HepG2 (cell line): ENCODE data around the gene SENP6. TPM values are rescaled to one million over a fixed set of nuclear protein-coding genes. Genes with fewer than 3 reads are reported as not detected.

Experiments used
- HNRNPUL1 ChIP-seq: fragments of 200-400 bp; formaldehyde crosslinking; IDR thresholded peaks from 2 replicates; pipeline ENCODE4 v1.6.1; 2017; ENCODE audit warnings: low read depth, mild to moderate bottlenecking, low read length, moderate library complexity
- JUNB ChIP-seq: sonication (generic); formaldehyde crosslinking; IDR thresholded peaks from 2 replicates; pipeline ENCODE4 v1.8.0; 2022; ENCODE audit warnings: missing genetic modification reagents, mild to moderate bottlenecking, borderline replicate concordance
- KLF6 ChIP-seq: IDR thresholded peaks from 2 replicates; pipeline ENCODE4 v1.8.0; 2016; ENCODE audit warnings: missing biosample characterization, missing genetic modification reagents
- MTF2 ChIP-seq: sonication (generic); formaldehyde crosslinking; IDR thresholded peaks from 2 replicates; pipeline ENCODE4 v1.5.0; 2020; ENCODE audit warnings: missing genetic modification reagents, borderline replicate concordance
- MZF1 ChIP-seq: sonication (generic); formaldehyde crosslinking; IDR thresholded peaks from 2 replicates; pipeline ENCODE4 v1.8.1; 2023; ENCODE audit warnings: mild to moderate bottlenecking, missing genetic modification reagents, borderline replicate concordance
- NR1H2 ChIP-seq: sonication (generic); formaldehyde crosslinking; IDR thresholded peaks from 2 replicates; pipeline ENCODE4 v1.8.1; 2022; ENCODE audit warnings: low read depth, missing genetic modification reagents, borderline replicate concordance
- PHF20 ChIP-seq: sonication (generic); formaldehyde crosslinking; IDR thresholded peaks from 2 replicates; pipeline ENCODE4 v1.5.0; 2020; ENCODE audit warnings: mild to moderate bottlenecking, missing genetic modification reagents
- POLR2AphosphoS5 ChIP-seq: IDR thresholded peaks from 2 replicates; pipeline ENCODE4 v1.6.1; 2012; ENCODE audit warnings: low read depth, low read length
- SIX4 ChIP-seq: sonication (generic); formaldehyde crosslinking; IDR thresholded peaks from 2 replicates; pipeline ENCODE4 v1.4.0; 2020; ENCODE audit warnings: missing genetic modification reagents
- ZMYM4 ChIP-seq: sonication (generic); formaldehyde crosslinking; IDR thresholded peaks from 2 replicates; pipeline ENCODE4 v1.8.1; 2023; ENCODE audit warnings: mild to moderate bottlenecking, missing genetic modification reagents
- ZNF496 ChIP-seq: sonication (generic); formaldehyde crosslinking; IDR thresholded peaks from 2 replicates; pipeline ENCODE4 v1.8.1; 2023; ENCODE audit warnings: mild to moderate bottlenecking, moderate library complexity, missing genetic modification reagents; ENCODE audit not compliant: insufficient replicate concordance
- ZNF577 ChIP-seq: sonication (generic); formaldehyde crosslinking; IDR thresholded peaks from 2 replicates; pipeline ENCODE4 v1.4.0; 2020; ENCODE audit warnings: mild to moderate bottlenecking, low read depth, missing genetic modification reagents, borderline replicate concordance
- ZNF83 ChIP-seq: sonication (generic); formaldehyde crosslinking; IDR thresholded peaks from 2 replicates; pipeline ENCODE4 v1.4.0; 2020; ENCODE audit warnings: missing genetic modification reagents, mild to moderate bottlenecking, borderline replicate concordance
- ZSCAN21 ChIP-seq: sonication (generic); formaldehyde crosslinking; IDR thresholded peaks from 2 replicates; pipeline ENCODE4 v1.8.0; 2022; ENCODE audit warnings: mild to moderate bottlenecking, missing genetic modification reagents, moderate library complexity, borderline replicate concordance
- polyA plus RNA-seq, 8 experiments: library from polyadenylated mRNA; depleted of rRNA in 3 of 8; stranded (reverse) in 7 of 8; unstranded in 1 of 8; fragments of >200 nt; fragmentation: Illumina TruSeq in 4 of 8; extraction: Trizol in 4 of 8; gene quantifications; 2 replicates each; pipeline versions ENCODE4 v1.2.1 to v1.2.3, GENCODE V29; 2011 to 2016; ENCODE audit warnings: low read depth in 4 of 8, missing spikeins in 1 of 8, mixed read lengths in 1 of 8; ENCODE audit not compliant: insufficient read depth in 1 of 8
- total RNA-seq, 5 experiments: library from RNA; depleted of rRNA; stranded (reverse); fragments of >200 nt; fragmentation: Illumina TruSeq; extraction: Trizol; gene quantifications; 2 replicates each; pipeline ENCODE4 v1.2.3, GENCODE V29; 2016; ENCODE audit warnings: low read depth in 1 of 5
- TF ChIP-seq, protein P1 (sequence below): sonication (generic); formaldehyde crosslinking; IDR thresholded peaks from 2 replicates; pipeline ENCODE4 v1.5.0; 2020; ENCODE audit warnings: mild to moderate bottlenecking, missing genetic modification reagents
- TF ChIP-seq, protein P2 (sequence below): sonication (generic); formaldehyde crosslinking; IDR thresholded peaks from 2 replicates; pipeline ENCODE4 v1.4.0; 2020; ENCODE audit warnings: missing genetic modification reagents, borderline replicate concordance
- TF ChIP-seq, protein P3 (sequence below): sonication (generic); formaldehyde crosslinking; IDR thresholded peaks from 2 replicates; pipeline ENCODE4 v1.5.1; 2020; ENCODE audit warnings: mild to moderate bottlenecking, missing genetic modification reagents
- TF ChIP-seq, protein P4 (sequence below): IDR thresholded peaks from 2 replicates; pipeline ENCODE4 v1.6.1; 2016; ENCODE audit warnings: missing biosample characterization, missing genetic modification reagents, low read depth

The SENP6 gene
- total and polyA plus RNA-seq, 2 of the 13 experiments (the other 11 are each of a cell fraction or from before 2014, with no cell fraction given), result 21.9 to 50.1 TPM

DNA sequence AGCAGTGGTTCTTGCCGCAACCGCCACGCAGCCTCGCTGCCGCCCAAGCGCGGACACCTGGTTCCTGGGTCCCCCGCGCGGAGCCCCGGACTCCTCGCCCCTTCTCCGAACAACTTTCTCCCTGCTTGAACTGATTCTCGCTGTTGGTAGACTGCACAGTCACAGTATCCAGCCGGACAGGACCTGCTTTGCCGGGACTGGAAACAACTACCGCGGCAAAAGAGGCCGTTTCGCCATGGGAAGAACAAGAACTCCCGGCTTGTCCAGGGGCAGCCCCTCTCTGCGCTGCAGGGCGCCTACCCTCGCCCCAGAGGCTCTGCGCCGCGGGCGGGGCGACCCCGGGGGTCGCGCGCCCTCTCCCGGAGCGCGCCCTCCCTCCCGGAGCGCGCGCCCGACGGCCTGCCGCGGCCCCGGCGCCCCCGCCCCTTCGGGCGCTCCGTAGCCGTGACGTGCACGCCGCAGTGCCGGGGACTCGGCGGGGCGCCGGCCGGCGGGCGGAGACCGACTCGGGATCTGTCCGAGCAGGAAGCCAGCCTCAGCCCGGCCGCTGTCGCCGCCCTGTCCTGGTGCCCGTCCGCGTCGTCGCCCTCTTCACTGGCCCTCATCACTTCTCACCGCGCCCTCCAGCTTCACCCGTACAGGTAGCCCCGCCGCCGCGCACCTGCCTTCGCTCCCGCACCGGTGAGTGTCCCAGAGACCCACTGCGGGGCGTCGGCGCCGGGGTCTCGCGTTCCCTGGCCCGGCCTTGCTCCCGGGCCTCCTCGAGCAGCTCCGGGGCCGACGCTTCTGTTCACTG, 147.3 kb downstream of the SENP6 start, which contains the start of gene MYO6 (continued):
- TF ChIP-seq, protein P1, sequence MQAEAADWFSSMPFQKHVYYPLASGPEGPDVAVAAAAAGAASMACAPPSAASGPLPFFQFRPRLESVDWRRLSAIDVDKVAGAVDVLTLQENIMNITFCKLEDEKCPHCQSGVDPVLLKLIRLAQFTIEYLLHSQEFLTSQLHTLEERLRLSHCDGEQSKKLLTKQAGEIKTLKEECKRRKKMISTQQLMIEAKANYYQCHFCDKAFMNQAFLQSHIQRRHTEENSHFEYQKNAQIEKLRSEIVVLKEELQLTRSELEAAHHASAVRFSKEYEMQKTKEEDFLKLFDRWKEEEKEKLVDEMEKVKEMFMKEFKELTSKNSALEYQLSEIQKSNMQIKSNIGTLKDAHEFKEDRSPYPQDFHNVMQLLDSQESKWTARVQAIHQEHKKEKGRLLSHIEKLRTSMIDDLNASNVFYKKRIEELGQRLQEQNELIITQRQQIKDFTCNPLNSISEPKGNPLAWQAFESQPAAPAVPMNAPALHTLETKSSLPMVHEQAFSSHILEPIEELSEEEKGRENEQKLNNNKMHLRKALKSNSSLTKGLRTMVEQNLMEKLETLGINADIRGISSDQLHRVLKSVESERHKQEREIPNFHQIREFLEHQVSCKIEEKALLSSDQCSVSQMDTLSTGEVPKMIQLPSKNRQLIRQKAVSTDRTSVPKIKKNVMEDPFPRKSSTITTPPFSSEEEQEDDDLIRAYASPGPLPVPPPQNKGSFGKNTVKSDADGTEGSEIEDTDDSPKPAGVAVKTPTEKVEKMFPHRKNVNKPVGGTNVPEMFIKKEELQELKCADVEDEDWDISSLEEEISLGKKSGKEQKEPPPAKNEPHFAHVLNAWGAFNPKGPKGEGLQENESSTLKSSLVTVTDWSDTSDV (CRISPR knock-in tag), result no peak
- TF ChIP-seq ZSCAN21 (CRISPR knock-in tag), result 0 out of 2 replicates have a peak, but pooled peaks have one; percentile 76
- TF ChIP-seq ZNF83, result no peak
- TF ChIP-seq, protein P2, sequence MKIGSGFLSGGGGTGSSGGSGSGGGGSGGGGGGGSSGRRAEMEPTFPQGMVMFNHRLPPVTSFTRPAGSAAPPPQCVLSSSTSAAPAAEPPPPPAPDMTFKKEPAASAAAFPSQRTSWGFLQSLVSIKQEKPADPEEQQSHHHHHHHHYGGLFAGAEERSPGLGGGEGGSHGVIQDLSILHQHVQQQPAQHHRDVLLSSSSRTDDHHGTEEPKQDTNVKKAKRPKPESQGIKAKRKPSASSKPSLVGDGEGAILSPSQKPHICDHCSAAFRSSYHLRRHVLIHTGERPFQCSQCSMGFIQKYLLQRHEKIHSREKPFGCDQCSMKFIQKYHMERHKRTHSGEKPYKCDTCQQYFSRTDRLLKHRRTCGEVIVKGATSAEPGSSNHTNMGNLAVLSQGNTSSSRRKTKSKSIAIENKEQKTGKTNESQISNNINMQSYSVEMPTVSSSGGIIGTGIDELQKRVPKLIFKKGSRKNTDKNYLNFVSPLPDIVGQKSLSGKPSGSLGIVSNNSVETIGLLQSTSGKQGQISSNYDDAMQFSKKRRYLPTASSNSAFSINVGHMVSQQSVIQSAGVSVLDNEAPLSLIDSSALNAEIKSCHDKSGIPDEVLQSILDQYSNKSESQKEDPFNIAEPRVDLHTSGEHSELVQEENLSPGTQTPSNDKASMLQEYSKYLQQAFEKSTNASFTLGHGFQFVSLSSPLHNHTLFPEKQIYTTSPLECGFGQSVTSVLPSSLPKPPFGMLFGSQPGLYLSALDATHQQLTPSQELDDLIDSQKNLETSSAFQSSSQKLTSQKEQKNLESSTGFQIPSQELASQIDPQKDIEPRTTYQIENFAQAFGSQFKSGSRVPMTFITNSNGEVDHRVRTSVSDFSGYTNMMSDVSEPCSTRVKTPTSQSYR (CRISPR knock-in tag), result no peak
- peak; percentile 48 for TF ChIP-seq PHF20
- TF ChIP-seq ZMYM4, result peak; percentile 64
- no peak for TF ChIP-seq MZF1
- no peak for TF ChIP-seq ZNF577 (CRISPR knock-in tag)
- peak; percentile 78 for TF ChIP-seq POLR2AphosphoS5
- no peak for TF ChIP-seq MTF2 (CRISPR knock-in tag)
- TF ChIP-seq, protein P3, sequence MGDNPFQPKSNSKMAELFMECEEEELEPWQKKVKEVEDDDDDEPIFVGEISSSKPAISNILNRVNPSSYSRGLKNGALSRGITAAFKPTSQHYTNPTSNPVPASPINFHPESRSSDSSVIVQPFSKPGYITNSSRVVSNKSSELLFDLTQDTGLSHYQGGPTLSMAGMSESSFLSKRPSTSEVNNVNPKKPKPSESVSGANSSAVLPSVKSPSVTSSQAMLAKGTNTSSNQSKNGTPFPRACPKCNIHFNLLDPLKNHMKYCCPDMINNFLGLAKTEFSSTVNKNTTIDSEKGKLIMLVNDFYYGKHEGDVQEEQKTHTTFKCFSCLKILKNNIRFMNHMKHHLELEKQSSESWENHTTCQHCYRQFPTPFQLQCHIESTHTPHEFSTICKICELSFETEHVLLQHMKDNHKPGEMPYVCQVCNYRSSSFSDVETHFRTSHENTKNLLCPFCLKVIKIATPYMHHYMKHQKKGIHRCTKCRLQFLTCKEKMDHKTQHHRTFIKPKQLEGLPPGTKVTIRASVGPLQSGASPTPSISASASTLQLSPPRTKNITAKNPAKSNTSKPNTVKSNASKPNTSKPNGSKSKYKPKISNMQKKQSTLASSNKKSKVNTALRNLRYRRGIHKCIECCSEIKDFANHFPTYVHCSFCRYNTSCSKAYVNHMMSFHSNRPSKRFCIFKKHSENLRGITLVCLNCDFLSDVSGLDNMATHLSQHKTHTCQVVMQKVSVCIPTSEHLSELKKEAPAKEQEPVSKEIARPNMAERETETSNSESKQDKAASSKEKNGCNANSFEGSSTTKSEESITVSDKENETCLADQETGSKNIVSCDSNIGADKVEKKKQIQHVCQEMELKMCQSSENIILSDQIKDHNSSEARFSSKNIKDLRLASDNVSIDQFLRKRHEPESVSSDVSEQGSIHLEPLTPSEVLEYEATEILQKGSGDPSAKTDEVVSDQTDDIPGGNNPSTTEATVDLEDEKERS (CRISPR knock-in tag), result no peak
- no peak for TF ChIP-seq NR1H2 (CRISPR knock-in tag)
- 0 out of 2 replicates have a peak, but pooled peaks have one; percentile 29 for TF ChIP-seq KLF6 (CRISPR knock-in tag)
- no peak for TF ChIP-seq JUNB (CRISPR knock-in tag)
- TF ChIP-seq HNRNPUL1, result no peak
- TF ChIP-seq SIX4 (CRISPR knock-in tag), result no peak
- TF ChIP-seq, protein P4, sequence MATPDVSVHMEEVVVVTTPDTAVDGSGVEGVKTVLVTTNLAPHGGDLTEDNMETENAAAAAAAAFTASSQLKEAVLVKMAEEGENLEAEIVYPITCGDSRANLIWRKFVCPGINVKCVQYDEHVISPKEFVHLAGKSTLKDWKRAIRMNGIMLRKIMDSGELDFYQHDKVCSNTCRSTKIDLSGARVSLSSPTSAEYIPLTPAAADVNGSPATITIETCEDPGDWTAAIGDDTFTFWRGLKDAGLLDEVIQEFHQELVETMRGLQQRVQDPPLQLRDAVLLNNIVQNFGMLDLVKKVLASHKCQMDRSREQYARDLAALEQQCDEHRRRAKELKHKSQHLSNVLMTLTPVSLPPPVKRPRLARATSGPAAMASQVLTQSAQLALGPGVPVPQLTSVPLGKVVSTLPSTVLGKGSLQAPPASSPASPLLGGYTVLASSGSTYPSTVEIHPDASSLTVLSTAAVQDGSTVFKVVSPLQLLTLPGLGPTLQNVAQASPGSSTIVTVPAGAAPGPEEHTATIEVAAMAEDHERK (CRISPR knock-in tag), result no peak
- no peak for TF ChIP-seq ZNF496 (CRISPR knock-in tag)
